Breast epithelium (tissue), 4 donors: Measurements from ENCODE around the gene ADGRV1. TPM values are rescaled to one million over a fixed set of nuclear protein-coding genes. Genes with fewer than 3 reads are reported as not detected.

ENCODE experiments used
- DNase-seq, 2 donors: peaks; one replicate each; pipeline ENCODE4 v3.0.0-alpha.2; 2019; ENCODE audit warnings: low spot score in 2 of 2
- H3K27ac ChIP-seq, 2 donors: fragments of 200-600 bp; sonication (generic) in 1 of 2; one replicate each; pipeline ENCODE4 v1.5.1; 2016 to 2019; ENCODE audit warnings: mild to moderate bottlenecking in 1 of 2
- H3K27me3 ChIP-seq, 2 donors: fragments of 200-600 bp; sonication (generic) in 1 of 2; one replicate each; pipeline versions ENCODE4 v1.5.1 to v1.6.0; 2017 to 2019; ENCODE audit warnings: control low read depth in 1 of 2, mild to moderate bottlenecking in 1 of 2
- H3K36me3 ChIP-seq: fragments of 200-600 bp; one replicate; pipeline ENCODE4 v1.5.1; 2019
- H3K4me1 ChIP-seq, 2 donors: fragments of 200-600 bp; sonication (generic); one replicate each; pipeline ENCODE4 v1.5.1; 2016 to 2019; ENCODE audit warnings: control low read depth in 1 of 2
- H3K4me3 ChIP-seq, 3 donors: fragments of 200-600 bp; sonication (generic); 1 replicate in 2 of 3; 2 replicates in 1 of 3; pipeline ENCODE4 v1.5.1; 2016 to 2019; ENCODE audit warnings: mild to moderate bottlenecking in 3 of 3, moderate library complexity in 2 of 3
- H3K9me3 ChIP-seq, 2 donors: fragments of 200-600 bp; sonication (generic) in 1 of 2; one replicate each; pipeline ENCODE4 v1.5.1; 2016 to 2019; ENCODE audit warnings: control low read depth in 1 of 2
- CTCF ChIP-seq, 3 donors: fragments of 450-650 bp; IDR thresholded peaks; one replicate each; pipeline ENCODE4 v1.5.1; 2016 to 2017; ENCODE audit warnings: antibody characterized with exemption in 3 of 3, mild to moderate bottlenecking in 3 of 3, moderate library complexity in 3 of 3
- POLR2A ChIP-seq: fragments of 450-650 bp; IDR thresholded peaks from one replicate; pipeline ENCODE4 v1.6.1; 2016; ENCODE audit warnings: antibody characterized with exemption, mild to moderate bottlenecking, moderate library complexity
- POLR2AphosphoS5 ChIP-seq, 3 donors: sonication (generic); formaldehyde crosslinking; IDR thresholded peaks; one replicate each; pipeline ENCODE4 v1.6.1; 2017; ENCODE audit warnings: antibody characterized with exemption in 3 of 3
- intact Hi-C: fragments of 100-400 bp; cut with DNase I; formaldehyde crosslinking; loops from one replicate; pipeline ENCODE4 v1.15.1; 2023; ENCODE audit warnings: low total_unique reads
- total RNA-seq, 3 donors: library from RNA; depleted of rRNA; stranded (reverse); fragments of >200 nt; gene quantifications; one replicate each; pipeline ENCODE4 v1.1.0, GENCODE V29; 2016

Gene ADGRV1
- total RNA-seq, 3 donors from 2014 or later: 0.32 to 85.2 (median 55.3) TPM

GRCh38 chr5:91176288-91177016 lies 617.9 kb downstream of the ADGRV1 start:
- Histone ChIP-seq H3K4me1 (no peaks in the 10 kb centered on the region), H3K4me3 (no peak overlapping the region), H3K36me3 (no peaks in the 10 kb centered on the region), H3K9me3 (no peaks in the 10 kb centered on the region), H3K27me3 (no peaks in the 10 kb centered on the region), H3K27ac (no peak overlapping the region)
- DNase-seq: no peak
- TF ChIP-seq POLR2A: no peak
- no peak for TF ChIP-seq POLR2AphosphoS5 (IDR thresholded peaks at IDR 0.05)
- TF ChIP-seq CTCF (IDR thresholded peaks at IDR 0.05): no peak
- intact Hi-C loops: no loop called here

- no peaks in the 10 kb centered on the region for H3K36me3 ChIP-seq
- H3K27me3 ChIP-seq: no peaks in the 10 kb centered on the region
- TF ChIP-seq POLR2A: no peak
- TF ChIP-seq CTCF (IDR thresholded peaks at IDR 0.05): no peak
- no peak for TF ChIP-seq POLR2AphosphoS5 (IDR thresholded peaks at IDR 0.05)
- no peak for DNase-seq
- intact Hi-C loops: no loop called here
- H3K4me3 ChIP-seq: no peak overlapping the region
- H3K9me3 ChIP-seq: no peaks in the 10 kb centered on the region
- peak overlapping the region in 1 of 2 donors; percentile 15 for H3K27ac ChIP-seq
- no peaks in the 10 kb centered on the region for H3K4me1 ChIP-seq
Measured at GRCh38 chr5:91177085-91177484, 618.5 kb downstream of the ADGRV1 start.

GRCh38 chr5:91177639-91178038 lies 619.0 kb downstream of the ADGRV1 start:
- intact Hi-C loops: no loop called here

GRCh38 chr5:91178461-91178860 lies 619.9 kb downstream of the ADGRV1 start:
- Histone ChIP-seq H3K27me3 (no peaks in the 10 kb centered on the region), H3K36me3 (no peaks in the 10 kb centered on the region), H3K4me1 (peaks cover 0 to 4% of the 10 kb centered on the region in 2 donors), H3K4me3 (no peak overlapping the region), H3K9me3 (no peaks in the 10 kb centered on the region), H3K27ac (peak overlapping the region in 1 of 2 donors; percentile 70)
- no peak for TF ChIP-seq POLR2A
- no peak for TF ChIP-seq POLR2AphosphoS5 (IDR thresholded peaks at IDR 0.05)
- no peak for TF ChIP-seq CTCF (IDR thresholded peaks at IDR 0.05)
- intact Hi-C loops: no loop called here
- no peak for DNase-seq

More at GRCh38 chr5:91177639-91178038, 619.0 kb downstream of the ADGRV1 start:
- Histone ChIP-seq H3K9me3 (no peaks in the 10 kb centered on the region), H3K27ac (peak overlapping the region; percentile 15 to 45), H3K36me3 (no peaks in the 10 kb centered on the region), H3K27me3 (no peaks in the 10 kb centered on the region), H3K4me3 (no peak overlapping the region), H3K4me1 (no peaks in the 10 kb centered on the region)
- DNase-seq: no peak
- TF ChIP-seq CTCF (IDR thresholded peaks at IDR 0.05) (no peak), POLR2AphosphoS5 (IDR thresholded peaks at IDR 0.05) (no peak), POLR2A (no peak)

GRCh38 chr5:91179018-91179417 lies 620.4 kb downstream of the ADGRV1 start:
- H3K9me3 ChIP-seq: no peaks in the 10 kb centered on the region
- peaks cover 0 to 7% of the 10 kb centered on the region in 2 donors for H3K4me1 ChIP-seq
- TF ChIP-seq CTCF (IDR thresholded peaks at IDR 0.05) (no peak), POLR2AphosphoS5 (IDR thresholded peaks at IDR 0.05) (no peak)
- H3K4me3 ChIP-seq: no peak overlapping the region
- no peaks in the 10 kb centered on the region for H3K36me3 ChIP-seq
- no peak for DNase-seq
- H3K27me3 ChIP-seq: no peaks in the 10 kb centered on the region
- intact Hi-C loops: no loop called here
- H3K27ac ChIP-seq: peak overlapping the region; percentile 70 to 80
